Fibroblast of lung (primary cell): ENCODE measurements around the gene TYRP1. TPM values are rescaled to one million over a fixed set of nuclear protein-coding genes. Genes with fewer than 3 reads are reported as not detected.

Experiments
- DNase-seq, 2 donors: peaks; one replicate each; pipeline versions ENCODE4 v3.0.0 to v3.0.0-alpha.2; 2010; ENCODE audit warnings: low read depth in 2 of 2
- H2AFZ ChIP-seq: 2 replicates; pipeline ENCODE4 v1.5.1; 2012; ENCODE audit warnings: low read length, control low read depth, inconsistent platforms
- H3K27ac ChIP-seq: 2 replicates; pipeline ENCODE4 v1.5.1; 2011; ENCODE audit warnings: low read length, control low read depth; ENCODE audit not compliant: insufficient read depth
- H3K27me3 ChIP-seq: 2 replicates; pipeline ENCODE4 v1.5.1; 2011; ENCODE audit warnings: mild to moderate bottlenecking, low read length; ENCODE audit not compliant: control insufficient read depth, insufficient read depth
- H3K36me3 ChIP-seq: 2 replicates; pipeline ENCODE4 v1.5.1; 2011; ENCODE audit warnings: low read length; ENCODE audit not compliant: control insufficient read depth, insufficient read depth
- H3K4me1 ChIP-seq: 2 replicates; pipeline ENCODE4 v1.5.1; 2011; ENCODE audit warnings: low read length; ENCODE audit not compliant: control insufficient read depth, insufficient read depth; ENCODE audit errors: extremely low read depth
- H3K4me2 ChIP-seq: 2 replicates; pipeline ENCODE4 v1.5.1; 2011; ENCODE audit warnings: low read length, control low read depth; ENCODE audit not compliant: insufficient read depth; ENCODE audit errors: extremely low read depth
- H3K4me3 ChIP-seq, 4 experiments: fragments of 200-600 bp in 1 of 4; sonication (generic) in 1 of 4; replicated peaks in 1 of 4; 2 replicates each; pipeline ENCODE4 v1.5.1; 2011 to 2016; ENCODE audit warnings: low read length in 4 of 4, low read depth in 3 of 4, mild to moderate bottlenecking in 3 of 4, control low read depth in 2 of 4, inconsistent platforms in 1 of 4, mixed read lengths in 1 of 4; ENCODE audit not compliant: insufficient read depth in 1 of 4; ENCODE audit errors: control extremely low read depth in 1 of 4
- H3K79me2 ChIP-seq: 2 replicates; pipeline ENCODE4 v1.5.1; 2012; ENCODE audit warnings: mild to moderate bottlenecking, low read length, inconsistent platforms; ENCODE audit not compliant: control insufficient read depth, insufficient read depth
- H3K9ac ChIP-seq: 2 replicates; pipeline ENCODE4 v1.5.1; 2011; ENCODE audit warnings: mild to moderate bottlenecking, low read length, control low read depth; ENCODE audit not compliant: insufficient read depth
- H3K9me3 ChIP-seq: 2 replicates; pipeline ENCODE4 v1.5.1; 2012; ENCODE audit warnings: low read depth, low read length; ENCODE audit not compliant: control insufficient read depth, insufficient read depth
- H4K20me1 ChIP-seq: 2 replicates; pipeline ENCODE4 v1.5.1; 2011; ENCODE audit warnings: low read length; ENCODE audit not compliant: control insufficient read depth, insufficient read depth; ENCODE audit errors: extremely low read depth
- EZH2 ChIP-seq: IDR thresholded peaks from 2 replicates; pipeline ENCODE4 v1.5.1; 2012; ENCODE audit warnings: low read length, control low read depth, mild to moderate bottlenecking; ENCODE audit errors: missing control alignments
- polyA plus RNA-seq, 2 donors: library from polyadenylated mRNA; depleted of rRNA in 1 of 2; stranded (reverse) in 1 of 2; unstranded in 1 of 2; fragments of >200 nt; gene quantifications; 2 replicates each; pipeline ENCODE4 v1.2.1, GENCODE V29; 2011 to 2012; ENCODE audit warnings: missing spikeins in 1 of 2
- total RNA-seq: library from RNA; depleted of rRNA; stranded (reverse); fragments of >200 nt; gene quantifications from 2 replicates; pipeline ENCODE4 v1.2.1, GENCODE V29; 2014
- TF ChIP-seq, protein P1 (sequence below), 2 donors: IDR thresholded peaks in 1 of 2; conservative IDR thresholded peaks in 1 of 2; 1 replicate in 1 of 2; 2 replicates in 1 of 2; pipeline ENCODE4 v1.5.1; 2011 to 2012; ENCODE audit warnings: low read length in 2 of 2, control low read depth in 1 of 2, inconsistent platforms in 1 of 2, low read depth in 1 of 2, mild to moderate bottlenecking in 1 of 2

TYRP1 gene
- total and polyA plus RNA-seq, 2 donors (not counting 1 experiment from before 2014, with no cell fraction given), result 0.11 to 0.17 TPM

DNA sequence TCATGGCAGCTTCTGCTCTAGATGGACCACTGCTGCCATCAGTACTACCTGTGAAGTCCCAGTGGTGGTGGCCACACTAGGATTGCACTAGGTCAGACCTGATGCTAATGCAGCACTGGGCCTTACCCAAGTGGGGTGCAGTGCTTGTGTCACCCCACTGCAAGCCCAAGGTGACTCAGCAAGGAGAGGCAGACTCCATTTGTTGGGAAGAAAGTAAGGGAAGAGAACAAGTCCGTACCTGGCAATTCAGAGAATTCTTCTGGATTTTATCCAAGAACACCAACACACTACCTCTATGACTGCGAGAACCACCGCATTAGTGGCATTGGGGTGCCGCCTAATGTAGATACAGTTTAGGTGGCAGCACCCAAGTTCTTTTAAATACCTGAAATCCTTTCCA, 34.0 kb upstream of the TYRP1 start:
- H3K4me3 ChIP-seq, result no peak overlapping the region
- H3K27me3 ChIP-seq, result no peaks in the 10 kb centered on the region
- no peak overlapping the region for H2AFZ ChIP-seq
- no peaks in the 10 kb centered on the region for H3K9me3 ChIP-seq
- no peak overlapping the region for H3K9ac ChIP-seq
- H3K36me3 ChIP-seq, result no peaks in the 10 kb centered on the region
- TF ChIP-seq EZH2, result no peak
- TF ChIP-seq, protein P1, sequence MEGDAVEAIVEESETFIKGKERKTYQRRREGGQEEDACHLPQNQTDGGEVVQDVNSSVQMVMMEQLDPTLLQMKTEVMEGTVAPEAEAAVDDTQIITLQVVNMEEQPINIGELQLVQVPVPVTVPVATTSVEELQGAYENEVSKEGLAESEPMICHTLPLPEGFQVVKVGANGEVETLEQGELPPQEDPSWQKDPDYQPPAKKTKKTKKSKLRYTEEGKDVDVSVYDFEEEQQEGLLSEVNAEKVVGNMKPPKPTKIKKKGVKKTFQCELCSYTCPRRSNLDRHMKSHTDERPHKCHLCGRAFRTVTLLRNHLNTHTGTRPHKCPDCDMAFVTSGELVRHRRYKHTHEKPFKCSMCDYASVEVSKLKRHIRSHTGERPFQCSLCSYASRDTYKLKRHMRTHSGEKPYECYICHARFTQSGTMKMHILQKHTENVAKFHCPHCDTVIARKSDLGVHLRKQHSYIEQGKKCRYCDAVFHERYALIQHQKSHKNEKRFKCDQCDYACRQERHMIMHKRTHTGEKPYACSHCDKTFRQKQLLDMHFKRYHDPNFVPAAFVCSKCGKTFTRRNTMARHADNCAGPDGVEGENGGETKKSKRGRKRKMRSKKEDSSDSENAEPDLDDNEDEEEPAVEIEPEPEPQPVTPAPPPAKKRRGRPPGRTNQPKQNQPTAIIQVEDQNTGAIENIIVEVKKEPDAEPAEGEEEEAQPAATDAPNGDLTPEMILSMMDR (conservative IDR thresholded peaks at IDR 0.05 in 1 of 2, IDR thresholded peaks at IDR 0.05 in 1 of 2; ENCODE audit: low read depth in 1 of 2, low read length in 2 of 2), result no peak
- H4K20me1 ChIP-seq, result no peaks in the 10 kb centered on the region
- no peak for DNase-seq
- H3K4me1 ChIP-seq, result no peaks in the 10 kb centered on the region
- H3K4me2 ChIP-seq, result no peak overlapping the region
- H3K27ac ChIP-seq, result no peak overlapping the region
- H3K79me2 ChIP-seq, result no peaks in the 10 kb centered on the region

DNA sequence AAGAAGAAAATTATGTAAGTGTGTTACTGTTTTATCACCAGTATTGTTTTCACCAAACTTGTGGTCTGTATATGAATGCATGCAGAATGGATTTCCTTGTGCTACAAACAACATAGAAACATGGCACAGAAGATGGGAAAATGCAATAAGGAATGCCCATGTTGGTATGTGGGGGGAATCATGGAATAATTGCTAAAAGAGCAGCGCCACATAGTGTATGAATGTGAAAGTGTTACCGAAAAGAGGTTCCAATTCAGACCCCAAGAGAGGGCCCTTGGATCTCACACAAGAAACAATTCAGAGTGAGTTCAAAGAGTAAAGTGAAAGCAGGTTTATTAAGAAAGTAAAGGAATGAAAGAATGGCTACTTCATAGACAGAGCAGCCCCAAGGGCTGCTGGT, 26.4 kb upstream of the TYRP1 start:
- no peak overlapping the region for H3K4me3 ChIP-seq
- H4K20me1 ChIP-seq, result no peaks in the 10 kb centered on the region
- no peak overlapping the region for H3K4me2 ChIP-seq
- TF ChIP-seq, protein P1 (conservative IDR thresholded peaks at IDR 0.05 in 1 of 2, IDR thresholded peaks at IDR 0.05 in 1 of 2; ENCODE audit: low read depth in 1 of 2, low read length in 2 of 2), result no peak
- no peak for TF ChIP-seq EZH2
- H3K36me3 ChIP-seq, result no peaks in the 10 kb centered on the region
- H2AFZ ChIP-seq, result no peak overlapping the region
- no peaks in the 10 kb centered on the region for H3K27me3 ChIP-seq
- no peaks in the 10 kb centered on the region for H3K9me3 ChIP-seq
- H3K79me2 ChIP-seq, result no peaks in the 10 kb centered on the region
- H3K27ac ChIP-seq, result no peak overlapping the region
- no peaks in the 10 kb centered on the region for H3K4me1 ChIP-seq
- H3K9ac ChIP-seq, result no peak overlapping the region
- DNase-seq, result no peak

DNA sequence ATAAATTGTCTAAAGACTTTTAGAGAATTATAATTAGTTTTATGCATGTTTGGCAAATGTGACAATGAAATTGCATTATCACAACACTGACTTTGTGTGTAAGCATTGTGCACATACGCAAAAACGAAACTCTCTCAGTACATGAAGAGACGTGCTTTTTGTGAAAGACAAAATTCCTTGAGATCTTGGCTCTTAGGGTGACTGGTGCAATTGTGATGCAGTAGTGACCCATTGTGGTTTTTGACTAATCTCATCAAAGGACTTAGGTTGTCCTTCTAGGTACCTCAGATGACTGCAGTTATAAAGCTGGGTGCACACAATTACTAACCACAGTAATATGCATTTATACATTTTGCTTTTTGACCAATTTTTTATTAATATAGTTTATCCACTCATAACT, 25.3 kb upstream of the TYRP1 start:
- H3K4me3 ChIP-seq, result no peak overlapping the region
- no peak overlapping the region for H2AFZ ChIP-seq
- no peaks in the 10 kb centered on the region for H3K4me1 ChIP-seq
- DNase-seq, result no peak
- H3K9ac ChIP-seq, result no peak overlapping the region
- no peak for TF ChIP-seq EZH2
- TF ChIP-seq, protein P1 (conservative IDR thresholded peaks at IDR 0.05 in 1 of 2, IDR thresholded peaks at IDR 0.05 in 1 of 2; ENCODE audit: low read depth in 1 of 2, low read length in 2 of 2), result no peak
- H4K20me1 ChIP-seq, result no peaks in the 10 kb centered on the region
- no peak overlapping the region for H3K4me2 ChIP-seq
- H3K79me2 ChIP-seq, result no peaks in the 10 kb centered on the region
- H3K9me3 ChIP-seq, result no peaks in the 10 kb centered on the region
- H3K27ac ChIP-seq, result no peak overlapping the region
- H3K36me3 ChIP-seq, result no peaks in the 10 kb centered on the region
- H3K27me3 ChIP-seq, result no peaks in the 10 kb centered on the region
